ENCODE results near the gene IL1RAPL1.

DNA sequence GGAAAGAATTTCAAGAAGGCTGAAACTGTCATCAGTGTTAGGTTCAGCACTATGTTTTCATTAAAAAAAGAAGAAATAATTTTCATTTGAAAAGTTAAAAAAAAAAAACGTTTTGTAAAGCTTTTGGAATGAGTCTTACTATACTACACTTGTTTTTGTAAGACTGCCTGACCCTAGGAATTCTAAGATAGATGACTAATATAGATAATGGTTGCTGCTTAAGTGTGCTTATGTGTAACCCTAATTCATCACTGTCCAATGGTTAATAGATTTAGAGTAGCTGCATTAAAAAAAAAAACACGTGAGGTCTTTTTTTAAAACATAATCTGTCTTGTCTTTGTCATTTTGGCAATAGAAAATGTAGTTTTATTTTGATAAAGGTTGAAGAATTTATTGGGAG lies 323.2 kb downstream of the IL1RAPL1 start:
- no peak for TF ChIP-seq SMC3 (conservative IDR thresholded peaks at IDR 0.05; ENCODE audit: poor library complexity)
- no peak for TF ChIP-seq CTCF (IDR thresholded peaks at IDR 0.05; ENCODE audit: poor library complexity, severe bottlenecking)
- no peak for TF ChIP-seq RAD21 (conservative IDR thresholded peaks at IDR 0.05)
- no peak for TF ChIP-seq TAF1 (IDR thresholded peaks at IDR 0.05; ENCODE audit: low read depth)
- TF ChIP-seq EP300 (conservative IDR thresholded peaks at IDR 0.05; ENCODE audit: poor library complexity, severe bottlenecking) = no peak
- no peak for TF ChIP-seq EZH2 (IDR thresholded peaks at IDR 0.05; ENCODE audit: borderline replicate concordance, insufficient read depth, low read length, poor library complexity, severe bottlenecking)
- no peak for TF ChIP-seq POLR2AphosphoS5 (IDR thresholded peaks at IDR 0.05)
- TF ChIP-seq, protein P1, sequence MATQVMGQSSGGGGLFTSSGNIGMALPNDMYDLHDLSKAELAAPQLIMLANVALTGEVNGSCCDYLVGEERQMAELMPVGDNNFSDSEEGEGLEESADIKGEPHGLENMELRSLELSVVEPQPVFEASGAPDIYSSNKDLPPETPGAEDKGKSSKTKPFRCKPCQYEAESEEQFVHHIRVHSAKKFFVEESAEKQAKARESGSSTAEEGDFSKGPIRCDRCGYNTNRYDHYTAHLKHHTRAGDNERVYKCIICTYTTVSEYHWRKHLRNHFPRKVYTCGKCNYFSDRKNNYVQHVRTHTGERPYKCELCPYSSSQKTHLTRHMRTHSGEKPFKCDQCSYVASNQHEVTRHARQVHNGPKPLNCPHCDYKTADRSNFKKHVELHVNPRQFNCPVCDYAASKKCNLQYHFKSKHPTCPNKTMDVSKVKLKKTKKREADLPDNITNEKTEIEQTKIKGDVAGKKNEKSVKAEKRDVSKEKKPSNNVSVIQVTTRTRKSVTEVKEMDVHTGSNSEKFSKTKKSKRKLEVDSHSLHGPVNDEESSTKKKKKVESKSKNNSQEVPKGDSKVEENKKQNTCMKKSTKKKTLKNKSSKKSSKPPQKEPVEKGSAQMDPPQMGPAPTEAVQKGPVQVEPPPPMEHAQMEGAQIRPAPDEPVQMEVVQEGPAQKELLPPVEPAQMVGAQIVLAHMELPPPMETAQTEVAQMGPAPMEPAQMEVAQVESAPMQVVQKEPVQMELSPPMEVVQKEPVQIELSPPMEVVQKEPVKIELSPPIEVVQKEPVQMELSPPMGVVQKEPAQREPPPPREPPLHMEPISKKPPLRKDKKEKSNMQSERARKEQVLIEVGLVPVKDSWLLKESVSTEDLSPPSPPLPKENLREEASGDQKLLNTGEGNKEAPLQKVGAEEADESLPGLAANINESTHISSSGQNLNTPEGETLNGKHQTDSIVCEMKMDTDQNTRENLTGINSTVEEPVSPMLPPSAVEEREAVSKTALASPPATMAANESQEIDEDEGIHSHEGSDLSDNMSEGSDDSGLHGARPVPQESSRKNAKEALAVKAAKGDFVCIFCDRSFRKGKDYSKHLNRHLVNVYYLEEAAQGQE (IDR thresholded peaks at IDR 0.05; ENCODE audit: borderline replicate concordance) = no peak
